Body of pancreas (tissue), 4 donors: ENCODE measurements around the gene GIPC2. TPM values are rescaled to one million over a fixed set of nuclear protein-coding genes. Genes with fewer than 3 reads are reported as not detected.

Experiments used
- ATAC-seq: fragments of 150-250 bp; one replicate; pipeline ENCODE4 v1.9.1; 2016
- DNase-seq, 4 donors: peaks; one replicate each; pipeline ENCODE4 v3.0.0-alpha.2; 2019
- H3K27ac ChIP-seq, 4 donors: fragments of 200-600 bp; sonication (generic); 1 replicate in 3 of 4; 2 replicates in 1 of 4; pipeline versions ENCODE4 v1.5.1 to v1.6.1; 2016 to 2019; ENCODE audit warnings: mild to moderate bottlenecking in 1 of 4, mixed read lengths in 1 of 4, moderate library complexity in 1 of 4
- H3K27me3 ChIP-seq, 2 donors: fragments of 200-600 bp; sonication (generic); one replicate each; pipeline ENCODE4 v1.6.0; 2016; ENCODE audit warnings: mild to moderate bottlenecking in 1 of 2
- H3K36me3 ChIP-seq, 2 donors: fragments of 200-600 bp; sonication (generic); replicated peaks in 1 of 2; 2 replicates each; pipeline ENCODE4 v1.5.1; 2016; ENCODE audit warnings: low read depth in 2 of 2; ENCODE audit not compliant: insufficient read depth in 1 of 2
- H3K4me1 ChIP-seq: fragments of 200-600 bp; sonication (generic); one replicate; pipeline ENCODE4 v1.6.0; 2016
- H3K4me3 ChIP-seq, 2 donors: fragments of 200-600 bp; sonication (generic); 1 replicate in 1 of 2; 2 replicates in 1 of 2; pipeline ENCODE4 v1.5.1; 2016 to 2019
- H3K9me3 ChIP-seq, 3 donors: fragments of 200-600 bp; sonication (generic); 1 replicate in 2 of 3; 2 replicates in 1 of 3; pipeline ENCODE4 v1.5.1; 2016
- POLR2A ChIP-seq, 3 donors: fragments of 450-650 bp; IDR thresholded peaks; one replicate each; pipeline ENCODE4 v1.6.1; 2016; ENCODE audit warnings: antibody characterized with exemption in 3 of 3, mild to moderate bottlenecking in 2 of 3
- WGBS, 2 donors: methylation state at CpG; one replicate each; pipeline ENCODE4 v1.1.5; 2017; 5-methylcytosine and 5-hydroxymethylcytosine counted together
- intact Hi-C: fragments of 100-400 bp; cut with DNase I; formaldehyde crosslinking; loops from one replicate; pipeline ENCODE4 v1.15.1; 2023
- total RNA-seq, 2 donors: library from RNA; depleted of rRNA; stranded (reverse); fragments of >200 nt; gene quantifications; one replicate each; pipeline ENCODE4 v1.1.0, GENCODE V29; 2016
- TF ChIP-seq, protein P1 (sequence below), 7 experiments: fragments of 450-650 bp in 4 of 7; fragments of 200-600 bp in 3 of 7; sonication (generic) in 3 of 7; IDR thresholded peaks; one replicate each; pipeline ENCODE4 v1.5.1; 2016 to 2019; ENCODE audit warnings: antibody characterized with exemption in 7 of 7

GIPC2 gene
- total RNA-seq, 2 donors from 2014 or later, result 19.2 to 20.1 TPM

DNA sequence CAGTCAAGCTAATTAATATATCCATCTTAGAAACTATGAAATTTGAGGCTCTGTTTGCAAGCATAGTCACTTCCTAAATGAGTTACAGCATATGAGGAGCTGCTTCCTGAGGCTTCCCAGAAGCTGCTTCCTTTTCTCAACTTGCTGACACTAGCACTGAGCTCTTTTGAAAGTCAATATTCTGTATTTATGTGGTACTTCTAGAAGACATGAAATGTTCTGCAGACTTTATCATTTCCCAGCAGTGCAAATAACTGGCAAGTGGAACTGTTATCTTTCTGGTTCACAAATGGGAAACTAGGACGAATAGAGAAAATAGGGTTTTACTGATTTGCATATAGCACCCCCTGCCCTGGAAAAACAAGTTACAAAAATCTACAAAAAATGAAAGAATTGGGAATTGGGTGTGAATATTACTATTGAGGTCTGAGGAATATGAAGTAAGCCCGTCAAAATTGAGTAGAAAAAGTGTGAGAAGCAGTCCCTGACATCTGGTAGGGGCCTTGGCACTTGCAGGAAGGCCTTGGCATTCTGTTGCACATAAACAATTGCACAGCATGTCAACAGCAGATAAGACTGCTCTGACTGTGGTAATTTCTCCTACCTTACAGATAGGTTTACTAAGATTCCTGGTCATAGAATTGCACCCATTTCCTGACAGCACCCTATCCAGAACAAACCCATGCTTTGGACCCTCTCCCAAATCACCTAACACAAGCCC lies 7.1 kb downstream of the GIPC2 start:
- 17 to 26% methylated on average over 2 of the region's 2 CpGs for WGBS, 2 donors
- ATAC-seq (peak; percentile 49), DNase-seq (no peak)
- peaks cover 67% of the 10 kb centered on the region for H3K4me1 ChIP-seq
- H3K27me3 ChIP-seq, result no peaks in the 10 kb centered on the region
- intact Hi-C loops, result loop anchor here (10.0 kb wide), 1 partner anchor 62 kb away; no protein-coding TSS in a partner anchor
- H3K9me3 ChIP-seq, result no peaks in the 10 kb centered on the region
- H3K36me3 ChIP-seq, result no peaks in the 10 kb centered on the region
- TF ChIP-seq, protein P1, sequence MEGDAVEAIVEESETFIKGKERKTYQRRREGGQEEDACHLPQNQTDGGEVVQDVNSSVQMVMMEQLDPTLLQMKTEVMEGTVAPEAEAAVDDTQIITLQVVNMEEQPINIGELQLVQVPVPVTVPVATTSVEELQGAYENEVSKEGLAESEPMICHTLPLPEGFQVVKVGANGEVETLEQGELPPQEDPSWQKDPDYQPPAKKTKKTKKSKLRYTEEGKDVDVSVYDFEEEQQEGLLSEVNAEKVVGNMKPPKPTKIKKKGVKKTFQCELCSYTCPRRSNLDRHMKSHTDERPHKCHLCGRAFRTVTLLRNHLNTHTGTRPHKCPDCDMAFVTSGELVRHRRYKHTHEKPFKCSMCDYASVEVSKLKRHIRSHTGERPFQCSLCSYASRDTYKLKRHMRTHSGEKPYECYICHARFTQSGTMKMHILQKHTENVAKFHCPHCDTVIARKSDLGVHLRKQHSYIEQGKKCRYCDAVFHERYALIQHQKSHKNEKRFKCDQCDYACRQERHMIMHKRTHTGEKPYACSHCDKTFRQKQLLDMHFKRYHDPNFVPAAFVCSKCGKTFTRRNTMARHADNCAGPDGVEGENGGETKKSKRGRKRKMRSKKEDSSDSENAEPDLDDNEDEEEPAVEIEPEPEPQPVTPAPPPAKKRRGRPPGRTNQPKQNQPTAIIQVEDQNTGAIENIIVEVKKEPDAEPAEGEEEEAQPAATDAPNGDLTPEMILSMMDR (IDR thresholded peaks at IDR 0.05), result no peak
- TF ChIP-seq POLR2A (IDR thresholded peaks at IDR 0.05), result no peak
- H3K4me3 ChIP-seq, result no peak overlapping the region
- peak overlapping the region in 2 of 4 donors; percentile 16 to 18 for H3K27ac ChIP-seq

DNA sequence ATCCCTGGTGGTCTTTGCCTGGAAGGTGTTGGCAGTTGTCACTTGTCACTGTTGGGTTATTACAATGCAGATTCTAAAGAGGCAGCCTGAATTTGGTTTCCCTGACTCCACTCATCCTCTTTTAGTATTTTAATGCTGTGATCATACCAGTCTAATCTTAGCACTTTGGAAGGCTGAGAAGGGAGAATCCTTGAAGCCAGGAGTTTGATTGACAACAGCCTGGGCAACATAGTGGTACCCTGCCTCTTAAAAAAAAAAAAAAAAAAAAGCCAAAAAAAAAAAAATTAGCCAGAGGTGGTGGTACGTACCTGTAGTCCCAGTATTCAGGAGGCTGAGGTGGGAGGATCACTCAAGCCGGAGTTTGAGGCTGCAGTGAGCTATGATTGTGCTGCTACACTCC lies 7.7 kb downstream of the GIPC2 start:
- no peaks in the 10 kb centered on the region for H3K36me3 ChIP-seq
- no peak for DNase-seq
- no peak for ATAC-seq
- peaks cover 60% of the 10 kb centered on the region for H3K4me1 ChIP-seq
- peak overlapping the region in 1 of 4 donors; percentile 16 for H3K27ac ChIP-seq
- no peak overlapping the region for H3K4me3 ChIP-seq
- no peaks in the 10 kb centered on the region for H3K27me3 ChIP-seq
- no peaks in the 10 kb centered on the region for H3K9me3 ChIP-seq
- TF ChIP-seq, protein P1 (IDR thresholded peaks at IDR 0.05), result no peak
- TF ChIP-seq POLR2A (IDR thresholded peaks at IDR 0.05), result no peak
- 94 to 95% methylated on average over 2 of the region's 2 CpGs for WGBS, 2 donors
- intact Hi-C loops, result loop anchor here (10.0 kb wide), 1 partner anchor 61 kb away; no protein-coding TSS in a partner anchor

DNA sequence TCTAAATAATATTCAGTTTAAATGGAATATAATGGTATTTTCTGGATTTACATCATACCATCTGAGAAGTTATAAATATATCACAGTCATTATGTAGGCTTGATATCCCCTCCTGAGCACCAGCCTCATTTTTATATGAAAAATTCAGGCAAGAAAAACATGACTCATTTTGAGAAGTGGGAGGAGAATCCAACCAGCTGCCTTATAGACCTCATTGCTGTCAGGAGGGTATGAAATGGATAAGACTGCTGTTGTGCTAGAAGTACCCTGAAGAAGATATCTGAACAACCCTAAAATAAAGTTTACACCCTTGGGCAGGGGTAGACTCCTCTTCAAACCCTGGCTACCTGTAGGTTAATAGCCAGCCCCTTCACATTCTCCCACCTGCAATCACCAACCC lies 8.8 kb downstream of the GIPC2 start:
- ATAC-seq (no peak), DNase-seq (no peak)
- Histone ChIP-seq H3K27ac (no peak overlapping the region), H3K36me3 (no peaks in the 10 kb centered on the region), H3K9me3 (no peaks in the 10 kb centered on the region), H3K27me3 (no peaks in the 10 kb centered on the region), H3K4me3 (no peak overlapping the region), H3K4me1 (peaks cover 50% of the 10 kb centered on the region)
- intact Hi-C loops, result loop anchor here (10.0 kb wide), 1 partner anchor 60 kb away; no protein-coding TSS in a partner anchor
- TF ChIP-seq, protein P1 (IDR thresholded peaks at IDR 0.05), result no peak
- no peak for TF ChIP-seq POLR2A (IDR thresholded peaks at IDR 0.05)

DNA sequence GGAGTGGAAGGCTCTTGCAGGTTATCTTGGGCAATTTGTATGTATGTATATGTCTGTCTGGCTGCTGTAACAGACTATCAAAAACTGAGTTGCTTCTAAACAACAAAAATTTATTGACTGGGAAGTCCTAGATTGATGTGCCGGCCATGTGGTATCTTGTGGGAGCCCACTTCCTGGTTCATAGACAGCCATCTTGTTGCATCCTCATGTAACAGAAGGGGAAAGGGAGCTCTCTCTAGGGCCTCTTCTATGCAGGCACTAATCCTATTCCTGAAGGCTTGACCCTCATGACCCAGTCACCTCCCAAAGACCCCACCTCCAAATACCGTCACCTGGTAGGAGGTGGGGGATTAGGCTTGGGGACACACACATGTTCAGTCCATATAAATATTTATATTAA lies 9.2 kb downstream of the GIPC2 start:
- no peaks in the 10 kb centered on the region for H3K36me3 ChIP-seq
- H3K27ac ChIP-seq, result no peak overlapping the region
- TF ChIP-seq POLR2A (IDR thresholded peaks at IDR 0.05), result no peak
- TF ChIP-seq, protein P1 (IDR thresholded peaks at IDR 0.05), result no peak
- 43 to 50% methylated on average over 2 of the region's 2 CpGs for WGBS, 2 donors
- no peaks in the 10 kb centered on the region for H3K27me3 ChIP-seq
- H3K4me3 ChIP-seq, result no peak overlapping the region
- no peak for ATAC-seq
- peaks cover 48% of the 10 kb centered on the region for H3K4me1 ChIP-seq
- H3K9me3 ChIP-seq, result no peaks in the 10 kb centered on the region
- no peak for DNase-seq
- intact Hi-C loops, result loop anchor here (10.0 kb wide), 1 partner anchor 60 kb away; no protein-coding TSS in a partner anchor
